Panc1 (cell line): Measurements from ENCODE around the gene CST5.

Experiments used
- CTCF ChIP-seq: fragments of 450-650 bp; IDR thresholded peaks from 2 replicates; pipeline ENCODE4 v1.5.1; 2017; ENCODE audit warnings: mild to moderate bottlenecking
- POLR2AphosphoS5 ChIP-seq: IDR thresholded peaks from 2 replicates; pipeline ENCODE4 v1.6.1; 2012; ENCODE audit warnings: mild to moderate bottlenecking, low read depth, low read length, moderate library complexity
- REST ChIP-seq, 2 experiments: IDR thresholded peaks; 2 replicates each; pipeline ENCODE4 v1.6.1; 2011 to 2012; ENCODE audit warnings: low read depth in 2 of 2, control low read depth in 1 of 2, low read length in 1 of 2, mild to moderate bottlenecking in 1 of 2, moderate library complexity in 1 of 2; ENCODE audit not compliant: insufficient read depth in 1 of 2
- SIN3A ChIP-seq: IDR thresholded peaks from 2 replicates; pipeline ENCODE4 v1.6.1; 2012; ENCODE audit warnings: low read depth, mild to moderate bottlenecking, low read length, moderate library complexity, borderline replicate concordance; ENCODE audit not compliant: insufficient read depth
- TCF7L2 ChIP-seq: IDR thresholded peaks from 2 replicates; pipeline ENCODE4 v1.6.1; 2011; ENCODE audit warnings: mild to moderate bottlenecking, low read depth, low read length, inconsistent platforms

GRCh38 chr20:23872065-23872464 lies 7.5 kb downstream of the CST5 start:
- TF ChIP-seq CTCF, result no peak
- no peak for TF ChIP-seq POLR2AphosphoS5
- no peak for TF ChIP-seq SIN3A
- TF ChIP-seq REST (IDR thresholded peaks at IDR 0.05; ENCODE audit: insufficient read depth in 1 of 2, low read depth in 2 of 2, low read length in 1 of 2), result no peak
- no peak for TF ChIP-seq TCF7L2
